Keratinocyte (primary cell): Measurements from ENCODE around the gene SEL1L.

ENCODE experiments used
- CTCF ChIP-seq, 3 experiments: IDR thresholded peaks in 1 of 3; conservative IDR thresholded peaks in 1 of 3; optimal IDR thresholded peaks in 1 of 3; 2 replicates in 2 of 3; 3 replicates in 1 of 3; pipeline versions ENCODE3 to v1.5.1; 2011; ENCODE audit warnings: low read length in 3 of 3, mild to moderate bottlenecking in 3 of 3, moderate library complexity in 2 of 3, control low read depth in 1 of 3, inconsistent platforms in 1 of 3; ENCODE audit not compliant: insufficient read depth in 2 of 3; ENCODE audit errors: extremely low read depth in 1 of 3
- EZH2 ChIP-seq: IDR thresholded peaks from one replicate; pipeline ENCODE4 v1.6.1; 2012; ENCODE audit warnings: inconsistent platforms, mild to moderate bottlenecking, low read length, moderate library complexity

GRCh38 chr14:81433378-81433777 lies 100.3 kb downstream of the SEL1L start:
- TF ChIP-seq CTCF (optimal IDR thresholded peaks at IDR 0.05 in 1 of 3, IDR thresholded peaks at IDR 0.05 in 1 of 3, conservative IDR thresholded peaks at IDR 0.05 in 1 of 3; ENCODE audit: extremely low read depth in 1 of 3, insufficient read depth in 2 of 3, low read length in 3 of 3) (no peak), EZH2 (no peak)
